OCI-LY3 (cell line): ENCODE results near the gene SPATA31E1.

ENCODE experiments used
- EZH2phosphoT487 ChIP-seq: fragments of 200-600 bp; shearing (Covaris generic); IDR thresholded peaks from 2 replicates; pipeline ENCODE4 v1.6.1; 2018; ENCODE audit warnings: antibody characterized with exemption, mixed run types, low read depth
- TF ChIP-seq, protein P1 (sequence below): fragments of 200-600, 300-600 bp; sonication (generic); IDR thresholded peaks from 2 replicates; pipeline ENCODE4 v1.5.1; 2014; ENCODE audit warnings: antibody characterized with exemption, low read length, low read depth

GRCh38 chr9:87842878-87843585, 39.6 kb upstream of the SPATA31E1 start:
- TF ChIP-seq EZH2phosphoT487 = no peak
- TF ChIP-seq, protein P1, sequence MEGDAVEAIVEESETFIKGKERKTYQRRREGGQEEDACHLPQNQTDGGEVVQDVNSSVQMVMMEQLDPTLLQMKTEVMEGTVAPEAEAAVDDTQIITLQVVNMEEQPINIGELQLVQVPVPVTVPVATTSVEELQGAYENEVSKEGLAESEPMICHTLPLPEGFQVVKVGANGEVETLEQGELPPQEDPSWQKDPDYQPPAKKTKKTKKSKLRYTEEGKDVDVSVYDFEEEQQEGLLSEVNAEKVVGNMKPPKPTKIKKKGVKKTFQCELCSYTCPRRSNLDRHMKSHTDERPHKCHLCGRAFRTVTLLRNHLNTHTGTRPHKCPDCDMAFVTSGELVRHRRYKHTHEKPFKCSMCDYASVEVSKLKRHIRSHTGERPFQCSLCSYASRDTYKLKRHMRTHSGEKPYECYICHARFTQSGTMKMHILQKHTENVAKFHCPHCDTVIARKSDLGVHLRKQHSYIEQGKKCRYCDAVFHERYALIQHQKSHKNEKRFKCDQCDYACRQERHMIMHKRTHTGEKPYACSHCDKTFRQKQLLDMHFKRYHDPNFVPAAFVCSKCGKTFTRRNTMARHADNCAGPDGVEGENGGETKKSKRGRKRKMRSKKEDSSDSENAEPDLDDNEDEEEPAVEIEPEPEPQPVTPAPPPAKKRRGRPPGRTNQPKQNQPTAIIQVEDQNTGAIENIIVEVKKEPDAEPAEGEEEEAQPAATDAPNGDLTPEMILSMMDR = no peak
